HFFc6 (cell line): Measurements from ENCODE around the gene APIP. TPM values are rescaled to one million over a fixed set of nuclear protein-coding genes. Genes with fewer than 3 reads are reported as not detected.

Experiments
- DNase-seq: peaks from one replicate; pipeline ENCODE4 v3.0.0-alpha.2; 2018
- H3K27ac Mint-ChIP-seq: 2 replicates; pipeline ENCODE4 v1.8.0; 2020; ENCODE audit warnings: mild to moderate bottlenecking, mixed read lengths
- H3K27me3 Mint-ChIP-seq: 2 replicates; pipeline ENCODE4 v1.8.0; 2021; ENCODE audit warnings: mild to moderate bottlenecking, moderate library complexity, mixed read lengths; ENCODE audit not compliant: insufficient read depth
- H3K36me3 Mint-ChIP-seq: 2 replicates; pipeline ENCODE4 v1.8.0; 2021; ENCODE audit warnings: low read depth, mixed read lengths
- H3K4me1 Mint-ChIP-seq: 2 replicates; pipeline ENCODE4 v1.8.0; 2020; ENCODE audit warnings: low read depth, mixed read lengths
- H3K4me3 Mint-ChIP-seq: 2 replicates; pipeline ENCODE4 v1.8.0; 2020; ENCODE audit warnings: mild to moderate bottlenecking, moderate library complexity, mixed read lengths
- H3K9me3 Mint-ChIP-seq: 2 replicates; pipeline ENCODE4 v1.8.0; 2020; ENCODE audit warnings: mild to moderate bottlenecking, mixed read lengths
- total RNA-seq, 6 experiments: library from RNA; stranded (reverse); fragmentation: NEBNext Ultra II Directional; extraction: Animal tissue kit (Norgen Biotek cat#: 25700); gene quantifications; 2 replicates in 1 of 6; 3 replicates in 5 of 6; pipeline ENCODE4 v1.2.3, GENCODE V29; 2021
- TF ChIP-seq, protein P1 (sequence below): fragments of 200-600 bp; sonication (generic); IDR thresholded peaks from 2 replicates; pipeline ENCODE4 v1.5.0; 2021; ENCODE audit warnings: antibody characterized with exemption, mild to moderate bottlenecking

APIP gene
- total RNA-seq, 6 experiments from 2014 or later, result 26.6 to 33.3 (median 29.4) TPM

DNA sequence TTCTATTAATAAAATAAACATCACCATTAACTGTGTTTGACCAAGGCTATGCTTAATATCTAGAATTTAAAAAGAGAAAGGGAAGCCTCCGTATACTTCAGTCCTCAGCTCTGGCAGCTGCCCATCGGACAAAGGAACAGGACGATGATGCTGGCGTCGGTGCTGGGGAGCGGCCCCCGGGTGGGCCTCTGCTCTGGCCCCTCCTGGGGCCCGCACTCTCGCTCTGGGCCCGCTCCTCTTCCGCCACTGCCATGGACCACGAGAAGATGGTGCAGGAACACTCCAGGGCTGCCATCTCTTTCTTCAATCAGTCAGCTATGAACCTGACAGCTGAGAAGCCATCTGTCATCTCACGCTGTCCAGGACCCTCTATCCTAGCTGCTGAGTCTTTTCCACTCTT, 25.5 kb upstream of the APIP start:
- no peak for DNase-seq
- H3K27ac Mint-ChIP-seq, result no peak overlapping the region

DNA sequence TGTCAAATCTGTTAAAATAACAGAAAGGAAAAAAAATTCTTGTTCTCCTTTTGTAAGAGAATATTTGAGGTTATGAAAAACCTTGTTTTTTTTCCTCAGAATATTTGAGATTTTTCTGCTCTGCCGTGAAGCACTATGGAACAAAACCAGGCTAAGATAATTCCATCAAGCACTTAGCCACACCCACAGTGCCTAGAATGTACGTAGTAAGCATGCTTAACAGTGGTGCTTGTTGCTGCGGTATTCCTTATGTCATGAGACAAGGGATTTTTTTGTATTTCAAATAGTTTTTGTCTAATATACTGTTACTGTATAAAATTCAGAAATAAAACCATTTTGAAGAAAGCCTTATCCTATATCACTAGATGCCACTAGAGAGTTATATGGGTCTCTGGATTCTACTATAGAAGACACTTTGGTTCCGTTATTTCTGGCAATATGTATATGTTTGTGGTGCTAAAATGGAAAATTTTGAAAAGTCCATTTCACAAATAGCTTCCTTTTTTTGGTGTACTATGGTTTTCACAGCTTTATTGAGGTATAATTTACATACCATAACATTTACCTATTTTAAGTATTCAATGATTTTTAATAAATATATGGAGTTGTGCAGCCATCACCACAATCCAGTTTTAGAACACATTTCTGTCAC, 24.0 kb upstream of the APIP start:
- H3K27ac Mint-ChIP-seq, result no peak overlapping the region
- DNase-seq, result no peak
- peaks cover 5% of the 10 kb centered on the region for H3K9me3 Mint-ChIP-seq
- peaks cover 39% of the 10 kb centered on the region for H3K36me3 Mint-ChIP-seq
- no peaks in the 10 kb centered on the region for H3K27me3 Mint-ChIP-seq
- no peak overlapping the region for H3K4me3 Mint-ChIP-seq
- TF ChIP-seq, protein P1, sequence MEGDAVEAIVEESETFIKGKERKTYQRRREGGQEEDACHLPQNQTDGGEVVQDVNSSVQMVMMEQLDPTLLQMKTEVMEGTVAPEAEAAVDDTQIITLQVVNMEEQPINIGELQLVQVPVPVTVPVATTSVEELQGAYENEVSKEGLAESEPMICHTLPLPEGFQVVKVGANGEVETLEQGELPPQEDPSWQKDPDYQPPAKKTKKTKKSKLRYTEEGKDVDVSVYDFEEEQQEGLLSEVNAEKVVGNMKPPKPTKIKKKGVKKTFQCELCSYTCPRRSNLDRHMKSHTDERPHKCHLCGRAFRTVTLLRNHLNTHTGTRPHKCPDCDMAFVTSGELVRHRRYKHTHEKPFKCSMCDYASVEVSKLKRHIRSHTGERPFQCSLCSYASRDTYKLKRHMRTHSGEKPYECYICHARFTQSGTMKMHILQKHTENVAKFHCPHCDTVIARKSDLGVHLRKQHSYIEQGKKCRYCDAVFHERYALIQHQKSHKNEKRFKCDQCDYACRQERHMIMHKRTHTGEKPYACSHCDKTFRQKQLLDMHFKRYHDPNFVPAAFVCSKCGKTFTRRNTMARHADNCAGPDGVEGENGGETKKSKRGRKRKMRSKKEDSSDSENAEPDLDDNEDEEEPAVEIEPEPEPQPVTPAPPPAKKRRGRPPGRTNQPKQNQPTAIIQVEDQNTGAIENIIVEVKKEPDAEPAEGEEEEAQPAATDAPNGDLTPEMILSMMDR, result no peak
- peaks cover 38% of the 10 kb centered on the region for H3K4me1 Mint-ChIP-seq

More for the DNA sequence above, 25.5 kb upstream of the APIP start:
- peaks cover 41% of the 10 kb centered on the region for H3K36me3 Mint-ChIP-seq
- TF ChIP-seq, protein P1, result no peak
- H3K27me3 Mint-ChIP-seq, result no peaks in the 10 kb centered on the region
- H3K4me1 Mint-ChIP-seq, result peaks cover 34% of the 10 kb centered on the region
- H3K4me3 Mint-ChIP-seq, result no peak overlapping the region
- H3K9me3 Mint-ChIP-seq, result peaks cover 5% of the 10 kb centered on the region

DNA sequence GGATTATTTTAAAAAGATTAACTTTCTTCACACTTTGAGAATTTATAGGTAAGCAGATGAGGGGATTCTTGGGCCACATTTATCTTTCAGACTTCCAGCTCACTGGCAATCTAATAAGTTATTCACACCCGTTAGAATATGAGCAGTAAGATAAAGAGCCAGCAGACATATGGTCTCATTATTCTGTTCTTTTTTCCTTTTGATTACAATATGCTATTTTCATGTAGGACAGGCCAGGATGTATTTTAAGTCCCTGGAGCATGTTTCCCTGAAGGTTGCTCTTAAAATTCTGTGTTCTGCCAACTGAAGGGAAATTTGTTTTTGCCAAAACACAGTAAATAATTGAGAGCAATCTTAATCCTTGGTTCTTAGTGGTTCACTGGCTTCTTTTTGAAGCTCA, 22.4 kb upstream of the APIP start:
- Mint-ChIP-seq H3K9me3 (no peaks in the 10 kb centered on the region), H3K4me3 (no peak overlapping the region), H3K27me3 (no peaks in the 10 kb centered on the region), H3K4me1 (peaks cover 38% of the 10 kb centered on the region), H3K36me3 (peaks cover 35% of the 10 kb centered on the region), H3K27ac (peak overlapping the region; percentile 11; the same call in 1 of the 2 replicates)
- TF ChIP-seq, protein P1, result no peak
- DNase-seq, result no peak

DNA sequence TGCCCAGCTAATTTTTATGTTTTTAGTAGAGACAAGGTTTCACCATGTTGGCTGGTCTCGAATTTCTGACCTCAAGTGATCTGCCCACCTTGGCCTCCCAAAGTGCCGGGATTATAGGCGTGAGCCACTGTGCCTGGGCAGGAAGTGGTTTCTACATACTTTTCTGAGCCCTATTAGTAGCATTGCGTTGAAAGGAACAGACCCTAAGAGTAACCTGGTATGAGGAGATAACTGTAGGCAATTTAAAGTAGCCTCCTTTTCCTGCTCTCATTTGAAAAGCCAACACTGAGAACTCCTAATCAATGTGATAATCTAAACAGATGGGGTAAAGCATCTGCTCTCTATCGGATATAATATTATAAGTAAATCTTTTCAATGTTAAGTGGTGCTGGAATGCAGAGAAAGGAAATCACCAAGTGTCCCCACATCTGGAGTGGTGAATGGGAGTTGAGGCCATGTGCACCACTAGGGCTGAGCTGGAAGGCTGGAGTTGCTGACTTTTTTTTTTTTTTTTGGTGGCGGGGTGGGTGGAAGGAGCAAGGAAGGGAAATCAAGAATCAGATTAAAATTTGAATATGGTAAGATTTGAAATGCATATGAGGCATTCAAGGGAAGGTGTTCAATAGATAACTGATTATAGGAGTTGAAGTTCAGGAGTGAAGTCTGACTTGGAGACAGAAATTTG, 20.9 kb upstream of the APIP start:
- Mint-ChIP-seq H3K36me3 (peaks cover 42% of the 10 kb centered on the region), H3K4me1 (peaks cover 38% of the 10 kb centered on the region), H3K9me3 (no peaks in the 10 kb centered on the region), H3K27ac (no peak overlapping the region), H3K4me3 (no peak overlapping the region), H3K27me3 (no peaks in the 10 kb centered on the region)
- DNase-seq, result no peak
- TF ChIP-seq, protein P1, result no peak

DNA sequence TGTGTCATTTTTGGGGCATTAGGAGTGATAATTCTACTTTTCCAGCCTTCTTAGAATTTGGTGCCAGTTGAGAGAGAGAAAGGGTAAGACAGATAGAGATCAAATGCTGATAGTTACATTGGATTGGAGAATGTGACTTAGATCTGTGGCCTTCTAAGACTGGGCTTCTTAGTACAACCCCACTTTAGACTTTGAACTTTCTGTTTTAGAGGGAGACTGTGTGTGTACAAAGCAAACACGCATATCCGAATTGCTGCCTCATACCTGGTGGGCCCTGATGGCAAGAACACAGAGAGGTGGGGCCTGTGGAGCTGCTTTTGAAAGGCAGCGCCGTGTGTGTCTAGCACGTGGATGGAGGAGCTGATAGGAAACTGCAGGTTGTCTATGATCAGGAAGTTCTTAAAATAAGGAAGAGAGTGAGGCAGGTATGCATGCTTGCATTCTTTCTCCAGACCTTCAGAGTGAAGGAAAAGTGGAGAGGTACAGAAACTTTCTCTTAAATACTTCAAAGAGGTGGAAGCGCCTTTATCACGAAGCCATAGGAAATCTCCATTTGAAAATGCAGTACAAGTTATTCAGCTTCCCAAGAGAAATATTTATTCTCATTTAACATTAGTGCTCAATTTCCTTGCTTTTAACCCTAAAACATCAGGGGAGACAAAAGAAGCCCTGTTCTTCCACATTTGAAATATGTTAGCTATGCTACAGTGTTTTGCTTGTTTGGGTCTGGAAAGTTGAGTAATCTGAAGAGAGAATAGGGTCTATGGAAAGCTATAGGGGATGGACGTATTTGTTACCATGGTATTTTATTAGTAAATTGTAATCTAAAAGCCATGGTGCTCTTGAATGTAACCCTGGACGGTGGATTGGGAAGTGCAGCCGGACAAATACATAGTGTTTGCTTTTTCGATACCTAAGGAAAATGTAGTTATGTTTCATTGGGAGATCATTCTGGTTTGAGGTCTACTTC, 13.9 kb upstream of the APIP start:
- Mint-ChIP-seq H3K9me3 (no peaks in the 10 kb centered on the region), H3K4me1 (peaks cover 52% of the 10 kb centered on the region), H3K27me3 (no peaks in the 10 kb centered on the region), H3K4me3 (no peak overlapping the region), H3K27ac (peak overlapping the region; percentile 19), H3K36me3 (peaks cover 23% of the 10 kb centered on the region)
- no peak for DNase-seq
- TF ChIP-seq, protein P1, result no peak
